ENCODE measurements around the gene NDUFV3. TPM values are rescaled to one million over a fixed set of nuclear protein-coding genes. Genes with fewer than 3 reads are reported as not detected.

NDUFV3 gene
- total RNA-seq, 4 donors from 2014 or later, result 53.6 to 79.1 (median 72.1) TPM

GRCh38 chr21:42863504-42863870 is 29.6 kb upstream of the NDUFV3 start:
- no peak for TF ChIP-seq POLR2AphosphoS5 (IDR thresholded peaks at IDR 0.05)
- TF ChIP-seq EP300 (IDR thresholded peaks at IDR 0.05), result no peak
- TF ChIP-seq, protein P1, sequence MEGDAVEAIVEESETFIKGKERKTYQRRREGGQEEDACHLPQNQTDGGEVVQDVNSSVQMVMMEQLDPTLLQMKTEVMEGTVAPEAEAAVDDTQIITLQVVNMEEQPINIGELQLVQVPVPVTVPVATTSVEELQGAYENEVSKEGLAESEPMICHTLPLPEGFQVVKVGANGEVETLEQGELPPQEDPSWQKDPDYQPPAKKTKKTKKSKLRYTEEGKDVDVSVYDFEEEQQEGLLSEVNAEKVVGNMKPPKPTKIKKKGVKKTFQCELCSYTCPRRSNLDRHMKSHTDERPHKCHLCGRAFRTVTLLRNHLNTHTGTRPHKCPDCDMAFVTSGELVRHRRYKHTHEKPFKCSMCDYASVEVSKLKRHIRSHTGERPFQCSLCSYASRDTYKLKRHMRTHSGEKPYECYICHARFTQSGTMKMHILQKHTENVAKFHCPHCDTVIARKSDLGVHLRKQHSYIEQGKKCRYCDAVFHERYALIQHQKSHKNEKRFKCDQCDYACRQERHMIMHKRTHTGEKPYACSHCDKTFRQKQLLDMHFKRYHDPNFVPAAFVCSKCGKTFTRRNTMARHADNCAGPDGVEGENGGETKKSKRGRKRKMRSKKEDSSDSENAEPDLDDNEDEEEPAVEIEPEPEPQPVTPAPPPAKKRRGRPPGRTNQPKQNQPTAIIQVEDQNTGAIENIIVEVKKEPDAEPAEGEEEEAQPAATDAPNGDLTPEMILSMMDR (IDR thresholded peaks at IDR 0.05), result no peak
- no peak for TF ChIP-seq POLR2A (IDR thresholded peaks at IDR 0.05)
- Histone ChIP-seq H3K27me3 (no peaks in the 10 kb centered on the region), H3K36me3 (peaks cover 0 to 81% of the 10 kb centered on the region in 2 donors), H3K4me1 (peaks cover 0 to 4% (median 0%) of the 10 kb centered on the region in 3 donors), H3K27ac (no peak overlapping the region), H3K4me3 (no peak overlapping the region), H3K9me3 (no peaks in the 10 kb centered on the region)
- 100% methylated on average over 2 of the region's 13 CpGs; no CpG with 5 or more reads in 1 of the 2 donors for WGBS, 2 donors (ENCODE audit: low coverage in 1 of 2)
- no peak for ATAC-seq

DNA sequence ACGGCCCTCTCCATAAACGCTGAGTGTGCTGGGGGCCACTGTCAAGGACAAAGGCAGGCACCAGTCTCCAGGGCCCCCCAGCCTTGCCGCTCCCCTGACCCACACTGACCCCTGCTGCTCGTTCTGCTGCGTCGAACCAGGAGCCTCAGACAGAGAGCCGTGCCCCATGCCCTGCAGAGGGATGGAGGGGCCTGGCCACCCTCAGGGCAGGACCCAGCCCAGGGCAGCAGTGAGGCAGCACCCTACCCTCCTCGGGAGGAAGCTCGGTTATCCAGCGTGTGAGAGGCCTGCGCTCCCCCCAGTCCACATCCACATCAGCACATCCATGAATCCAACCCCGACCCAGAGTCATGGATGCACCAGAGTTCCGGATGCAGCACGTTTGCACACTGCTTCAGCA is 28.8 kb upstream of the NDUFV3 start:
- Histone ChIP-seq H3K27me3 (no peaks in the 10 kb centered on the region), H3K36me3 (peaks cover 0 to 81% of the 10 kb centered on the region in 2 donors), H3K4me1 (peaks cover 0 to 4% (median 0%) of the 10 kb centered on the region in 3 donors), H3K9me3 (no peaks in the 10 kb centered on the region), H3K27ac (no peak overlapping the region), H3K4me3 (no peak overlapping the region)
- TF ChIP-seq POLR2A (IDR thresholded peaks at IDR 0.05) (no peak), POLR2AphosphoS5 (IDR thresholded peaks at IDR 0.05) (no peak), EP300 (IDR thresholded peaks at IDR 0.05) (no peak)
- TF ChIP-seq, protein P1 (IDR thresholded peaks at IDR 0.05), result no peak
- ATAC-seq, result no peak
- 83% methylated on average over 3 of the region's 14 CpGs; no CpG with 5 or more reads in 1 of the 2 donors for WGBS, 2 donors (ENCODE audit: low coverage in 1 of 2)

DNA sequence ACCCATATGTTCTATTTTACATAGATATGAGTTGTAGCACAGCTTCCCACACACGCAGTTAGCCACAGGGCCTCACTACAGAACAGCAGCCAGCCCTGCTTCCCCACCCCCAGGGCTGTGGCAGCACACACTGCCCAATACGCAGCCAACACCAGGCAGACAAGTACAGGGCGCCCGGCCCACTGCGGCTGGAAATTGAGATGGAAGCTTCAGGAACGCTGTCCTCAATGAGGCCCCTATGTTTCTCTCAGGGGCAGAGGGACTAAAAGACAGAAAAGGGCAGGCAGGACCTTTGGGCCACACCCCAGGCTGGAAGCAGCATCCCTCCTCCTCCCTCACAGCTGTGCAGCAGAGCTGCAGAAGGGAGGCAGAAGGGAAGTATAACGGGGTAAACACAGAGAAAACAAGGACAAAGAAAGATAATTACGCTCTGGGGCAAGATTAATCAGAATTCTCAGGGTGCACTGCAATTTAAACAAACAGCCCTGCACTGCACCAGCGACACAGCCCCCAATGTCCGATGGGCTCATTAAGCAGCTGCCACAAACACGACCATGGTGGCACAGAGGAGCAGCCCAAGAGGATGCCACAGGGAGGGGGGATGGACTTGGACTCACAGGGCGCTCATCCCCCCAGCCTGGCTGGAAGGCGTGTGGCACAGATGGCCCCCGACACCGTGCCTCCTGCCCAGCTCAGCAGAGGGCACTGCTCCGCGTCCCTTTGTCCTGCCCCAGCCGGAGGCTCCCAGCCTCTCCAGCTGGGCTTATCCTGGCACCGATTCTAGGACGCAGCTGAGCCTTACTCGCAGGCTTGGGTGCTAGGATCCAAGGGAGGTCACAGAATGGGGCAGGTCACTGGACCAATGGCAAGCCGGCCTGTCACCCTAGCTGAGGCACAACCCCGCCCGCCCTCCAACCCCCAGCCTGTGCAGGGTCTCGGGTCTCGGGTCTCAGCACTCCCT is 28.0 kb upstream of the NDUFV3 start:
- peaks cover 0 to 4% (median 0%) of the 10 kb centered on the region in 3 donors for H3K4me1 ChIP-seq
- no peak overlapping the region for H3K4me3 ChIP-seq
- peak; percentile 17 for ATAC-seq
- no peaks in the 10 kb centered on the region for H3K27me3 ChIP-seq
- 72 to 73% methylated on average over 3 to 8 of the region's 26 CpGs for WGBS, 2 donors (ENCODE audit: low coverage in 1 of 2)
- no peak overlapping the region for H3K27ac ChIP-seq
- H3K36me3 ChIP-seq, result peaks cover 0 to 81% of the 10 kb centered on the region in 2 donors
- TF ChIP-seq, protein P1 (IDR thresholded peaks at IDR 0.05), result no peak
- no peak for TF ChIP-seq POLR2A (IDR thresholded peaks at IDR 0.05)
- TF ChIP-seq EP300 (IDR thresholded peaks at IDR 0.05), result no peak
- no peaks in the 10 kb centered on the region for H3K9me3 ChIP-seq

DNA sequence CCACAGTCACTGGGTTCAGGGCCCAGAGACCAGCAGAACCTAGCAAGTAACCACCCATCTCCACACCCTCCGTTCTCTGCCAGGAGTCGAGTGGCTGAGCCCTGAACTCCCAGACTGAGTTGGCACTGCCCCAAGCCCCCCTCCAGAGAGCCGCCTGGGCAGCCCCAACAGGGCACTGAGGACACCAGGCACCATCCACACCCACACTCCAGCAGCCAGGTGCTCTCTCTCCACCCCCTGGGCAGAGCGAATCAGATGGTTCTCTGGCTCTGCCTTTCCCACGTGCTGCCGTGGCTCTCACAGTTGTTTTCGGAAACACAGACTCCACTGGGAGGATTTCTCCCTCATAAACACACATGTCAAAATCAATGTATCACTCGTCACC is 27.3 kb upstream of the NDUFV3 start:
- peaks cover 0 to 81% of the 10 kb centered on the region in 2 donors for H3K36me3 ChIP-seq
- H3K27ac ChIP-seq, result no peak overlapping the region

More for the DNA sequence above, 27.3 kb upstream of the NDUFV3 start:
- Histone ChIP-seq H3K4me3 (no peak overlapping the region), H3K27me3 (no peaks in the 10 kb centered on the region), H3K4me1 (peaks cover 0 to 4% (median 0%) of the 10 kb centered on the region in 3 donors), H3K9me3 (no peaks in the 10 kb centered on the region)
- WGBS, 2 donors (ENCODE audit: low coverage in 1 of 2), result 48 to 54% methylated on average over 4 to 5 of the region's 8 CpGs
- TF ChIP-seq, protein P1 (IDR thresholded peaks at IDR 0.05), result no peak
- no peak for TF ChIP-seq EP300 (IDR thresholded peaks at IDR 0.05)
- TF ChIP-seq POLR2AphosphoS5 (IDR thresholded peaks at IDR 0.05), result no peak
- no peak for TF ChIP-seq POLR2A (IDR thresholded peaks at IDR 0.05)
- ATAC-seq, result peak; percentile 37

Measured in gastroesophageal sphincter (tissue), 4 donors.